AG08395 (cell line): ENCODE results near the gene NCKIPSD.
A peak's percentile ranks its signal among the peaks of the same experiment; 100 is the strongest.

Experiments used
- DNase-seq: peaks from one replicate; pipeline ENCODE4 v3.0.0; 2012; ENCODE audit warnings: mixed read lengths, low spot score

The NCKIPSD gene

GRCh38 chr3:48647714-48648113 lies 38.0 kb downstream of the NCKIPSD start:
- no peak for DNase-seq

DNA sequence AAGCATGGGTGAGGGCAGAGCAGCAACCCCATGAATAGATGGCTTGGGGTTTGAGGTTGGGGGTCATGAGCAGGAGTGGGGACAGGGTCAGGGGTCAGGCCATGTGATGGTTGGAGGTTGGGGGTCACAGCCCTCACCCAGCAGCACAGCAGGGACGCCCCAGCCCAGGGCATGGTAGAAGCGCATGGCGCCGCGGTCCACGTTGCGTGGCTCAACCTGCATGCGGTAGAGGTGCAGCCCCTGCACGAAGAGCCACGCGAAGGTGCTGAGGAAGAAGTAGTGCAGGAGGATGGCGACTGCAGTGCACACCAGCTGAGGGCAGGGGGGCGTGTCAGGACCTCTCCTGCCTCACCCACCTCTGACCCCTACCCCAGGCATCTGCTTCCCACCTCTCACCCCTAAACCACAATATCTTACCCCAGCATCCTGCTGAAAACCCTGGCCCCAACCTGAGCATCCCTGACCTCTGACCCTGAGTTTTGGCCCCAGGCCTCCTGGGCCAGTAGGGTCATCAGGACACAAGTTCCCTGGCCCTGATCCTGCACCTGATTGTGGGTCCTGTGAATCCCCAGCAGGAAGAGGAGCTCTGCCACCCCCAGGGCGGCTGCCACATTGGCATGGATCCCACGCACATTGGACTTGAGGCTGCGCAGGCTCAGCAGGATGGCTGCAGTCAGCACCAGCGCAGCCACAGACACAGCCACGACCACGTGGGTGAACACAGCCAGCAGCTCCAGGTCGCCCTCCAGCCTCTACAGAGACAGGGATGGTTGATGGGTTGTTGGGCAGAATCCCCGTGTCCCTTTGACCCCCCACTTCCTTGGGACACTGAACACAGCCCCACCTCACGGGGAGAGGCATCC lies 40.6 kb downstream of the NCKIPSD start:
- DNase-seq: no peak

GRCh38 chr3:48642605-48643004 lies 43.1 kb downstream of the NCKIPSD start:
- no peak for DNase-seq

DNA sequence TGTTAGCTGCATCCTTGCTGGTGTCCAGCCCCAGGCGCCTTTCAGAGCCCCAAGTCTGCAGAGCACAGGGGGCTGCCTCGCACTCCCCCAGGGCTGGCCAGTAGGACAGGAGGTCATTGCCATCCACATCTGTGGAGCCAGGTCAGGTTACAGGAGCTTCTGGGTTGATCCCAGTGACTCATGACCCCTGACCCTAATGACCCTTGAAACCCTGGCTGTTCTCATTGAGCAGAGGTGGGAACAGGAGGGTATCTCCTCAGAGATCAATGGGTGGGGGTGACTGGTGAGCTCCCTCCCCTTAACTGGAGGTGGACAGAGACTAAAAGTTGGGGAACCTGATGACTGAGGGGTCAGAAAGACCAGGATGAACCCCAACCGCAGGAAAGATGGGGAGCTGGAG lies 44.3 kb downstream of the NCKIPSD start:
- no peak for DNase-seq

DNA sequence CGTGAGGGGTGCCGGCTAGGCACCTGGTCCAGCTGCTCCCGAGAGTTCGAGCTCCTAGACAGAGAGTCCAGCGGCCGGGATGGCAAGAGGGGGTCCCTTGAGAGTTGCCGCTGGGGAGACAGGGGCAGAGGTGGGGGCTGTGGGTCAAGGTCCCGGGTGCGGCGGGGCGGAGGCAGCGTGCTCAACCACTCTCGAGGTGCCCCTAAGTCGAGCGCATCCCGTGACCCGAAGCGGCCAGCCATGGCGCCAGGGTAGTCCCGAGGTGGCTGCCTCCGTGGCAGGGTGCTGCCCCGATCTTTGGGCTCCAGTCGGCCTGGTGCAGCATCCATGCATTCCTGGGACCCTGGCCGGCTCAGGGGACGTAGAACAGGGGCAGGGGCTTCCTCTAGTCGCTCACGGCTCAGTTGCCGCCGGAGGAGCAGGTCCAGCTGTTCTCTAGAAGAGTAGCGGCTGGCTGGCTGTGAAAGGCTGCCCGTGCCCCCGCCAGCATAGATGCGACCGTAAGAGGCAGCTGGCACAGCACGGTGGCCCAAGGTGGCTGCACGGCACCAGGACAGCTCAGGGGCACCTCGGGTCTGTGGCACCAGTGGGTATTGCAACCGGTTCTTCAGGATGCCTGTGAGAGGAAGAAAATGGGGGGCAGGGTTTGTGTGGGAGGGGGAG lies 45.6 kb downstream of the NCKIPSD start:
- no peak for DNase-seq

DNA sequence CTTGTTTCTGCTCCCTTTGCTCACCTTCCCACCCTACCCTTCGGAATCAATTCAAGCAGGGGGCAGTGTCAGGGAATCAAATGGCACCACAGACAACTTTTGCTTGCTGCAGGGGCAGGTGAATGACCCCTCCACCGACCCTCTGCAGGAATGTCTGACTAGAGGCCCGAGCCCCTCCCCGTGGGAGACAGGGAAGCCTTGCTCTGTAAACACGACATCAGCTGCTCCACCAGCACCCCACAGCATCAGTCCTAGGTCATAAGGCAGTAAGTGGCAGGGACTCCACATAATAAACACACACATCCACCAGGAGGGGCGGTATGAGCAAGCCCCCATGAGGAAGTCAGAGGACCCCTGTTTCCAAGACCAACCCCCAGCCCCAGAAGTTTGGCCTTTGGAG lies 48.4 kb downstream of the NCKIPSD start:
- no peak for DNase-seq

GRCh38 chr3:48636149-48636655 lies 49.5 kb downstream of the NCKIPSD start:
- no peak for DNase-seq

GRCh38 chr3:48635222-48636021 lies 50.3 kb downstream of the NCKIPSD start, which contains the start of gene SLC26A6:
SLC26A6 (minus strand) TSS chr3:48635461; CDS start chr3:48635393, 68 bp downstream.
- peak; percentile 100 for DNase-seq

GRCh38 chr3:48634661-48635221 lies 51.0 kb downstream of the NCKIPSD start:
- peak; percentile 78 for DNase-seq

- DNase-seq: no peak
Observed at GRCh38 chr3:48633743-48634142, 52.0 kb downstream of the NCKIPSD start.

GRCh38 chr3:48633256-48633655 lies 52.5 kb downstream of the NCKIPSD start:
- DNase-seq: no peak

- no peak for DNase-seq
Observed at GRCh38 chr3:48631516-48632448, 53.9 kb downstream of the NCKIPSD start.

GRCh38 chr3:48630833-48631232 lies 54.9 kb downstream of the NCKIPSD start:
- DNase-seq: no peak

- no peak for DNase-seq
Observed at GRCh38 chr3:48630407-48630806, 55.3 kb downstream of the NCKIPSD start.

GRCh38 chr3:48629894-48630293 lies 55.8 kb downstream of the NCKIPSD start:
- no peak for DNase-seq

DNA sequence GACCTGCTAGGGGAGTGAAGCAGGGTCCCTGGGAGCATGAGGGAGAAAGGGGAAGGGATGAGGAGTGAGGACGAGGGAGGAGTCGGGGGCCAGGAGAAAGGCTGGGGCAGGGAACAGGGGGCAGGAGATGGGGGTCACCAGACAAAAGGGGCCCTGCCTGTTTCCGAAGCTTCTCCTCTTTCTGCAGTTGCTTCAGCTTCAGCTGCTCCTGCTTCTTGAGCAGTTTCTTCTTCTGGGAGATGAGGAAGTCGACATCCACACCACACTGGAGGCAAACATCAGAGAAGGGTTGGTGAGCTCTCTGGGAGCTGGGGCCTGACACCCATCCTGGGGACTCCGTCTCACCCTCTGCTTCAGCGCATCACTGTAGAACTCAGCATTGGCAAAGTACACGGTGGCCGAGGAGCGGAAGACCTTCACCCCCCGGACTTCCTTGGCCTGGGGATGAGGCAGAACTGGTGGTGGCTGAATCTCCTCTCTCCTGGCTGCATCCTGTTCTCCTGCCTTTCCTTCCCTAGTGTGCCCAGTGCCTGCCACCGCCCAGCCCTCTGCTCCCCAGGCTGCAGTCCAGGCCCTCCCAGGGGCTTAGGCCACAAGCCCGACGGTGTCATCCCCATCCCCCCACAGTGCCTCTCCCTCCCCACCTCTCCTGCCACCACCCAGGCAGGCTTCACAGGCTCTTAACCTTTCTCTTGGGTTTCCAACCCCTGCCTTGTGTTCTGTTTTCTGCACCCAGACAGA lies 57.3 kb downstream of the NCKIPSD start:
- no peak for DNase-seq

GRCh38 chr3:48625600-48625999 lies 60.1 kb downstream of the NCKIPSD start:
- no peak for DNase-seq

DNA sequence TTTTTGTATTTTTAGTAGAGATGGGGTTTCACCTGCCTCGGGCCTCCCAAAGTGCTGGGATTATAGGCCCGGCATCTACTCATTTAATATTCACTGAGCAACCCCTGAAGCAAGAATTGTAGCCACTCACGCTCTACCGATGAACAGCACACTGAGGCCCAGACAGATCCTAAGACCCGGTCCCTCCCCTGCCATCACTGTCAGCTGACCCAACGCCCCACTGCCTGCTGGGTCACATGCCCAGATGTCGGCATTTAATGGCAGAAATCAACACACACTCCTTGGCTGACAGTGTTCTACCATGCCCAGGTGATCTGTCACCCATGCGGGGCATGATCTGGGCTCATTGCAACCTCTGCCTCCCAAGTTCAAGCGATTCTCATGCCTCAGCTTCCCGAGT lies 60.9 kb downstream of the NCKIPSD start:
- DNase-seq: no peak

DNA sequence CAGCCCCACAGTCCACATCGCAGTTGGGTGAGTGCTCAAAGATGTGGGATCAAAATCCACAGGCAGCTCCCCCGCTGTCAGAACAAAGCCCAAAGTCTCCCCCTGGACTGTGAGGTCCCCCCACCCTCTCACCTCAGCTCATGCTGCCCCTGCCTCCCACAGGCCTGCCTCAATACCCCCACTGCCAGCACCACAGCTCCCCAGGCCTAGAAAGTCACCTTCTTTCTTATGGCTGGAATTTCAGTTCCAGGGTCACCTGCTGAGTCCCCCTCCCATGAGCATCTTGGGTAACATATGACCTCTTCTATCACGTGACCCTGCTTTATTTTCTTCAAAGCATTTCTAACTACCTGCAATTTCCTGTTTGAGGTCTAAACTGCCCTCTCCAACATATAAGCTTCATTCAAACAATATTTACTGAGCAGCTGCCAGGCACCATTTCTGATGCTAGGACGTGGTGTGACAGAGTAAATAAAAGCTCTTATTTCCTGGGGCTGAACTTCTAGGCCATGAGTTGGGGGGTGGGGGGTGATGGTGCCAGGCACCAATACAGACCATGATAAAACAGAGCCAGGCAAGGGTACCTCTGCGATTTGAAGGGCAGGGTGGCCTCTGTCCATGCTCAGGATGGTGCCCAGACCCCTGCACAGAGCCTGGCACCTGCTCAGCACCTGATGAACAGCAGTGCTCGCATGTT lies 61.7 kb downstream of the NCKIPSD start:
- DNase-seq: no peak
